Measurements from ENCODE around the gene GRK5.

GRCh38 chr10:119278126-119278709 lies 70.8 kb downstream of the GRK5 start:
- TF ChIP-seq EZH2 (IDR thresholded peaks at IDR 0.05; ENCODE audit: insufficient read depth, poor library complexity, severe bottlenecking) (no peak), EZH2phosphoT487 (IDR thresholded peaks at IDR 0.05; ENCODE audit: insufficient read depth, low read depth) (no peak)
